B cell (primary cell): ENCODE measurements around the gene LHFPL6.

Experiments
- EZH2 ChIP-seq: IDR thresholded peaks from 2 replicates; pipeline ENCODE4 v1.6.1; 2012; ENCODE audit warnings: borderline replicate concordance, low read depth, mild to moderate bottlenecking, moderate library complexity, low read length; ENCODE audit not compliant: insufficient read depth, poor library complexity, severe bottlenecking
- TF ChIP-seq, protein P1 (sequence below): fragments of 200-600 bp; IDR thresholded peaks from one replicate; pipeline ENCODE4 v1.8.0; 2022; ENCODE audit warnings: antibody characterized with exemption, mild to moderate bottlenecking

DNA sequence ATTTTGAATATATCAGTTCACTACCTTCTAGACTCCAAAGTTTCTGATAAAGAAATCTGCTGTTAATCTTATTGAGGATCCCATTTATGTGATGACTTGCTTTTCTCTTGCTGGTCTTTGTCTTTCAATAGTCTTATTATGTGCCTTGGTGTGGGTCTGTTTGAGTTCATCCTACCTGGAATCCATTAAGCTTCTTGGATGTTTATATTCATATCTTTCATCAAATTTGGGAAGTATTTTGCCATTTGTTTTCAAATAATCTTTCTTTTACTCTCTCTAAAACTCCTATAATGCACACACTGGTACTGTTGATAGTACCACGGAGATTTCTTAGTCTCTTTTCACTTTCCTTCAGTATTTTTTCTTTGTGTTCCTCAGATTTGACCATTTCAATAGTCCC, 28.3 kb upstream of the LHFPL6 start:
- TF ChIP-seq, protein P1, sequence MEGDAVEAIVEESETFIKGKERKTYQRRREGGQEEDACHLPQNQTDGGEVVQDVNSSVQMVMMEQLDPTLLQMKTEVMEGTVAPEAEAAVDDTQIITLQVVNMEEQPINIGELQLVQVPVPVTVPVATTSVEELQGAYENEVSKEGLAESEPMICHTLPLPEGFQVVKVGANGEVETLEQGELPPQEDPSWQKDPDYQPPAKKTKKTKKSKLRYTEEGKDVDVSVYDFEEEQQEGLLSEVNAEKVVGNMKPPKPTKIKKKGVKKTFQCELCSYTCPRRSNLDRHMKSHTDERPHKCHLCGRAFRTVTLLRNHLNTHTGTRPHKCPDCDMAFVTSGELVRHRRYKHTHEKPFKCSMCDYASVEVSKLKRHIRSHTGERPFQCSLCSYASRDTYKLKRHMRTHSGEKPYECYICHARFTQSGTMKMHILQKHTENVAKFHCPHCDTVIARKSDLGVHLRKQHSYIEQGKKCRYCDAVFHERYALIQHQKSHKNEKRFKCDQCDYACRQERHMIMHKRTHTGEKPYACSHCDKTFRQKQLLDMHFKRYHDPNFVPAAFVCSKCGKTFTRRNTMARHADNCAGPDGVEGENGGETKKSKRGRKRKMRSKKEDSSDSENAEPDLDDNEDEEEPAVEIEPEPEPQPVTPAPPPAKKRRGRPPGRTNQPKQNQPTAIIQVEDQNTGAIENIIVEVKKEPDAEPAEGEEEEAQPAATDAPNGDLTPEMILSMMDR = no peak
- TF ChIP-seq EZH2 = no peak
